Measurements from ENCODE around the gene MAP4K4.

Gene MAP4K4

GRCh38 chr2:101830555-101830954 lies 133.0 kb downstream of the MAP4K4 start:
- DNase-seq: no peak
- no peaks in the 10 kb centered on the region for H3K36me3 ChIP-seq (replicated peaks; ENCODE audit: insufficient read depth, low read length)

GRCh38 chr2:101831351-101831865 lies 133.9 kb downstream of the MAP4K4 start:
- H3K4me1 ChIP-seq (ENCODE audit: low read length): peaks cover 51% of the 10 kb centered on the region
- DNase-seq: peak; percentile 75
- no peak for TF ChIP-seq EZH2 (optimal IDR thresholded peaks at IDR 0.05; ENCODE audit: low read depth, low read length)
- TF ChIP-seq EZH2phosphoT487 (IDR thresholded peaks at IDR 0.05; ENCODE audit: low read length): no peak
- TF ChIP-seq CTCF (IDR thresholded peaks at IDR 0.05; ENCODE audit: low read length): peak; percentile 74
- H4K20me1 ChIP-seq (ENCODE audit: insufficient read depth, low read length): no peaks in the 10 kb centered on the region
- no peak overlapping the region for H3K9ac ChIP-seq (ENCODE audit: low read length)
- H3K36me3 ChIP-seq (replicated peaks; ENCODE audit: insufficient read depth, low read length): no peaks in the 10 kb centered on the region
- no peaks in the 10 kb centered on the region for H3K79me2 ChIP-seq (ENCODE audit: low read length)
- no peak overlapping the region for H3K4me2 ChIP-seq (ENCODE audit: low read depth, low read length)
- H3K9me2 ChIP-seq (replicated peaks; ENCODE audit: insufficient read depth, low read length): no peaks in the 10 kb centered on the region
- H3K27me3 ChIP-seq (replicated peaks; ENCODE audit: insufficient read depth, low read length): no peaks in the 10 kb centered on the region
- no peaks in the 10 kb centered on the region for H3K9me3 ChIP-seq (replicated peaks; ENCODE audit: insufficient read depth, low read length)
- no peak overlapping the region for H2AFZ ChIP-seq (ENCODE audit: low read length)
- no peak overlapping the region for H3K4me3 ChIP-seq (ENCODE audit: low read length)
- peaks cover 23% of the 10 kb centered on the region; the same call in 1 of the 2 replicates for H3F3A ChIP-seq (ENCODE audit: insufficient read depth, low read length)
- H3K27ac ChIP-seq (ENCODE audit: low read length): no peak overlapping the region

More at GRCh38 chr2:101830555-101830954, 133.0 kb downstream of the MAP4K4 start:
- Histone ChIP-seq H3K9me3 (replicated peaks; ENCODE audit: insufficient read depth, low read length) (no peaks in the 10 kb centered on the region), H2AFZ (ENCODE audit: low read length) (no peak overlapping the region), H3K27ac (ENCODE audit: low read length) (peak overlapping the region; percentile 87; the same call in 1 of the 2 replicates), H3K27me3 (replicated peaks; ENCODE audit: insufficient read depth, low read length) (no peaks in the 10 kb centered on the region), H3K4me3 (ENCODE audit: low read length) (no peak overlapping the region), H3K4me2 (ENCODE audit: low read depth, low read length) (no peak overlapping the region), H3K4me1 (ENCODE audit: low read length) (peaks cover 57% of the 10 kb centered on the region), H3F3A (ENCODE audit: insufficient read depth, low read length) (peaks cover 23% of the 10 kb centered on the region; the same call in 1 of the 2 replicates), H4K20me1 (ENCODE audit: insufficient read depth, low read length) (no peaks in the 10 kb centered on the region), H3K79me2 (ENCODE audit: low read length) (no peaks in the 10 kb centered on the region), H3K9ac (ENCODE audit: low read length) (no peak overlapping the region), H3K9me2 (replicated peaks; ENCODE audit: insufficient read depth, low read length) (no peaks in the 10 kb centered on the region)
- TF ChIP-seq CTCF (IDR thresholded peaks at IDR 0.05; ENCODE audit: low read length) (no peak), EZH2 (optimal IDR thresholded peaks at IDR 0.05; ENCODE audit: low read depth, low read length) (no peak), EZH2phosphoT487 (IDR thresholded peaks at IDR 0.05; ENCODE audit: low read length) (no peak)

- Histone ChIP-seq H3K9me2 (replicated peaks; ENCODE audit: insufficient read depth, low read length) (no peaks in the 10 kb centered on the region), H3K9ac (ENCODE audit: low read length) (no peak overlapping the region), H3F3A (ENCODE audit: insufficient read depth, low read length) (peaks cover 23% of the 10 kb centered on the region; the same call in 1 of the 2 replicates), H3K9me3 (replicated peaks; ENCODE audit: insufficient read depth, low read length) (no peaks in the 10 kb centered on the region), H3K36me3 (replicated peaks; ENCODE audit: insufficient read depth, low read length) (no peaks in the 10 kb centered on the region), H3K27ac (ENCODE audit: low read length) (no peak overlapping the region), H3K4me3 (ENCODE audit: low read length) (no peak overlapping the region), H3K4me2 (ENCODE audit: low read depth, low read length) (no peak overlapping the region), H3K4me1 (ENCODE audit: low read length) (peaks cover 44% of the 10 kb centered on the region), H3K79me2 (ENCODE audit: low read length) (no peaks in the 10 kb centered on the region), H4K20me1 (ENCODE audit: insufficient read depth, low read length) (no peaks in the 10 kb centered on the region), H3K27me3 (replicated peaks; ENCODE audit: insufficient read depth, low read length) (no peaks in the 10 kb centered on the region), H2AFZ (ENCODE audit: low read length) (no peak overlapping the region)
- no peak for DNase-seq
- TF ChIP-seq EZH2phosphoT487 (IDR thresholded peaks at IDR 0.05; ENCODE audit: low read length): no peak
- peak; percentile 27; the same call in 1 of the 2 replicates for TF ChIP-seq CTCF (IDR thresholded peaks at IDR 0.05; ENCODE audit: low read length)
These were observed 134.6 kb downstream of the MAP4K4 start for GRCh38 chr2:101832114-101832513.
